ENCODE data around the gene GINS1. TPM values are rescaled to one million over a fixed set of nuclear protein-coding genes. Genes with fewer than 3 reads are reported as not detected.

Gene GINS1
- polyA plus RNA-seq, 4 donors = 0.81 to 9.5 (median 4.4) TPM

GRCh38 chr20:25418776-25419175 lies 11.3 kb downstream of the GINS1 start:
- FAIRE-seq = no peak

GRCh38 chr20:25421102-25421501 lies 13.6 kb downstream of the GINS1 start:
- Histone ChIP-seq H3K27me3 (ENCODE audit: control insufficient read depth in 3 of 3, insufficient read depth in 3 of 3, low read length in 3 of 3) (no peaks in the 10 kb centered on the region), H3K9me3 (ENCODE audit: control insufficient read depth in 2 of 2, insufficient read depth in 1 of 2, low read depth in 1 of 2, low read length in 1 of 2) (no peaks in the 10 kb centered on the region), H3K4me1 (ENCODE audit: control insufficient read depth in 3 of 3, insufficient read depth in 2 of 3, low read depth in 1 of 3, low read length in 2 of 3) (no peaks in the 10 kb centered on the region), H3K4me3 (ENCODE audit: low read depth in 1 of 3, low read length in 3 of 3) (no peak overlapping the region), H3K27ac (ENCODE audit: low read depth in 1 of 3, low read length in 2 of 3) (no peak overlapping the region), H3K36me3 (ENCODE audit: control insufficient read depth in 3 of 3, insufficient read depth in 2 of 3, low read depth in 1 of 3, low read length in 3 of 3) (peaks cover 0 to 9% (median 0%) of the 10 kb centered on the region in 3 donors)
- FAIRE-seq (no peak), DNase-seq (no peak)

More at GRCh38 chr20:25418776-25419175, 11.3 kb downstream of the GINS1 start:
- DNase-seq = no peak
- Histone ChIP-seq H3K9me3 (ENCODE audit: control insufficient read depth in 2 of 2, insufficient read depth in 1 of 2, low read depth in 1 of 2, low read length in 1 of 2) (no peaks in the 10 kb centered on the region), H3K4me3 (ENCODE audit: low read depth in 1 of 3, low read length in 3 of 3) (no peak overlapping the region), H3K27me3 (ENCODE audit: control insufficient read depth in 3 of 3, insufficient read depth in 3 of 3, low read length in 3 of 3) (no peaks in the 10 kb centered on the region), H3K36me3 (ENCODE audit: control insufficient read depth in 3 of 3, insufficient read depth in 2 of 3, low read depth in 1 of 3, low read length in 3 of 3) (peaks cover 0 to 11% (median 0%) of the 10 kb centered on the region in 3 donors), H3K27ac (ENCODE audit: low read depth in 1 of 3, low read length in 2 of 3) (no peak overlapping the region), H3K4me1 (ENCODE audit: control insufficient read depth in 3 of 3, insufficient read depth in 2 of 3, low read depth in 1 of 3, low read length in 2 of 3) (no peaks in the 10 kb centered on the region)
- 79 to 89% (median 84%) methylated on average over 1 of the region's 1 CpG for WGBS, 3 donors

DNA sequence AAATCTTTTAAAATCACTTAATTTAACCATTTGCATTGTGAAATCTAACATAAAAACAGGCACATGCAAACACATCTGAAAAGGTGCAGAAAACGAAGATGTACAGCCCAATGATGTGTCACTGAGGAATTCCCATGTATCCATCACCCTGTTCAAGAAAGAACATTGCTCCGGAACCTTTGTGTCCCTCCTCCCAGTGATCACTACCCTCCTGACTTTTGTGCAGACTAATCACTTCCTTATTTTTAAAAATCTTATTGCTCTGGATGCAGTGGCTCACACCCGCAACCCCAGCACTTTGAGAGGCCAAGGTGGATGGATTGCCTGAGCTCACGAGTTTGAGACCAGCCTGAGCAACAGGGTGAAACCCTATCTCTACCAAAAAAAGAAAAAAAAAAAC lies 14.6 kb downstream of the GINS1 start:
- H3K4me3 ChIP-seq (ENCODE audit: low read depth in 1 of 3, low read length in 3 of 3) = no peak overlapping the region
- no peaks in the 10 kb centered on the region for H3K27me3 ChIP-seq (ENCODE audit: control insufficient read depth in 3 of 3, insufficient read depth in 3 of 3, low read length in 3 of 3)
- H3K36me3 ChIP-seq (ENCODE audit: control insufficient read depth in 3 of 3, insufficient read depth in 2 of 3, low read depth in 1 of 3, low read length in 3 of 3) = peaks cover 0 to 10% (median 0%) of the 10 kb centered on the region in 3 donors
- H3K27ac ChIP-seq (ENCODE audit: low read depth in 1 of 3, low read length in 2 of 3) = no peak overlapping the region
- H3K9me3 ChIP-seq (ENCODE audit: control insufficient read depth in 2 of 2, insufficient read depth in 1 of 2, low read depth in 1 of 2, low read length in 1 of 2) = no peaks in the 10 kb centered on the region
- no peaks in the 10 kb centered on the region for H3K4me1 ChIP-seq (ENCODE audit: control insufficient read depth in 3 of 3, insufficient read depth in 2 of 3, low read depth in 1 of 3, low read length in 2 of 3)
- WGBS, 3 donors = 85% methylated on average over 4 of the region's 4 CpGs
- FAIRE-seq = no peak
- no peak for DNase-seq

DNA sequence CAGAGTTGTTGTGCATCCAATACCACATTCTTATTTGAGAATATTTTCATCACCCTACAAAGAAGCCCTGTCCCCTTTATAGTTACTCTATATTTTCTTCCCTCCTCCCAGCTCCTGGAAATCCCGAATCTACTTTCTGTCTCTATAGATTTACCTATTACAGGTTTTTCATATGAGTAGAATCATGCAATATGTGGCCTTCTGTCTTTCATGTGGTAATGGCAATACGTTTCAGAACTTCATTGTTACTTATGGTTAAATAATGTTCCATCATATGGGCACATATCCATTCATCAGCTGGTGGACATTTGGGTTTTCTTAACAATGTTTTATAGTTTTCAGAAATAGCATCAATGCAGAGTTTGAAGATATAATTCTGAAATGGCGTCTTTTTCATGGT lies 17.1 kb downstream of the GINS1 start:
- no peak for FAIRE-seq
- H3K9me3 ChIP-seq (ENCODE audit: control insufficient read depth in 2 of 2, insufficient read depth in 1 of 2, low read depth in 1 of 2, low read length in 1 of 2) = peaks cover 0 to 3% of the 10 kb centered on the region in 2 donors
- WGBS, 3 donors = 87 to 94% (median 90%) methylated on average over 3 of the region's 3 CpGs

GRCh38 chr20:25437153-25437581 lies 29.7 kb downstream of the GINS1 start:
- DNase-seq (no peak), FAIRE-seq (no peak)
- 70 to 86% (median 70%) methylated on average over 4 of the region's 4 CpGs for WGBS, 3 donors
- Histone ChIP-seq H3K27me3 (ENCODE audit: control insufficient read depth in 3 of 3, insufficient read depth in 3 of 3, low read length in 3 of 3) (no peaks in the 10 kb centered on the region), H3K9me3 (ENCODE audit: control insufficient read depth in 2 of 2, insufficient read depth in 1 of 2, low read depth in 1 of 2, low read length in 1 of 2) (no peaks in the 10 kb centered on the region), H3K4me1 (ENCODE audit: control insufficient read depth in 3 of 3, insufficient read depth in 2 of 3, low read depth in 1 of 3, low read length in 2 of 3) (no peaks in the 10 kb centered on the region), H3K4me3 (ENCODE audit: low read depth in 1 of 3, low read length in 3 of 3) (no peak overlapping the region), H3K36me3 (ENCODE audit: control insufficient read depth in 3 of 3, insufficient read depth in 2 of 3, low read depth in 1 of 3, low read length in 3 of 3) (peaks cover 0 to 10% (median 0%) of the 10 kb centered on the region in 3 donors), H3K27ac (ENCODE audit: low read depth in 1 of 3, low read length in 2 of 3) (no peak overlapping the region)

More for the DNA sequence above, 17.1 kb downstream of the GINS1 start:
- no peak for DNase-seq
- H3K27ac ChIP-seq (ENCODE audit: low read depth in 1 of 3, low read length in 2 of 3) = no peak overlapping the region
- no peak overlapping the region for H3K4me3 ChIP-seq (ENCODE audit: low read depth in 1 of 3, low read length in 3 of 3)
- H3K36me3 ChIP-seq (ENCODE audit: control insufficient read depth in 3 of 3, insufficient read depth in 2 of 3, low read depth in 1 of 3, low read length in 3 of 3) = peaks cover 0 to 11% (median 0%) of the 10 kb centered on the region in 3 donors
- H3K4me1 ChIP-seq (ENCODE audit: control insufficient read depth in 3 of 3, insufficient read depth in 2 of 3, low read depth in 1 of 3, low read length in 2 of 3) = no peaks in the 10 kb centered on the region
- H3K27me3 ChIP-seq (ENCODE audit: control insufficient read depth in 3 of 3, insufficient read depth in 3 of 3, low read length in 3 of 3) = no peaks in the 10 kb centered on the region

GRCh38 chr20:25439328-25439727 lies 31.9 kb downstream of the GINS1 start:
- Histone ChIP-seq H3K27me3 (ENCODE audit: control insufficient read depth in 3 of 3, insufficient read depth in 3 of 3, low read length in 3 of 3) (no peaks in the 10 kb centered on the region), H3K36me3 (ENCODE audit: control insufficient read depth in 3 of 3, insufficient read depth in 2 of 3, low read depth in 1 of 3, low read length in 3 of 3) (peaks cover 0 to 9% (median 0%) of the 10 kb centered on the region in 3 donors), H3K27ac (ENCODE audit: low read depth in 1 of 3, low read length in 2 of 3) (no peak overlapping the region), H3K9me3 (ENCODE audit: control insufficient read depth in 2 of 2, insufficient read depth in 1 of 2, low read depth in 1 of 2, low read length in 1 of 2) (no peaks in the 10 kb centered on the region), H3K4me1 (ENCODE audit: control insufficient read depth in 3 of 3, insufficient read depth in 2 of 3, low read depth in 1 of 3, low read length in 2 of 3) (no peaks in the 10 kb centered on the region), H3K4me3 (ENCODE audit: low read depth in 1 of 3, low read length in 3 of 3) (no peak overlapping the region)
- DNase-seq (no peak), FAIRE-seq (no peak)
- 74 to 80% (median 78%) methylated on average over 3 of the region's 3 CpGs for whole genome bisulfite sequencing, 3 donors

DNA sequence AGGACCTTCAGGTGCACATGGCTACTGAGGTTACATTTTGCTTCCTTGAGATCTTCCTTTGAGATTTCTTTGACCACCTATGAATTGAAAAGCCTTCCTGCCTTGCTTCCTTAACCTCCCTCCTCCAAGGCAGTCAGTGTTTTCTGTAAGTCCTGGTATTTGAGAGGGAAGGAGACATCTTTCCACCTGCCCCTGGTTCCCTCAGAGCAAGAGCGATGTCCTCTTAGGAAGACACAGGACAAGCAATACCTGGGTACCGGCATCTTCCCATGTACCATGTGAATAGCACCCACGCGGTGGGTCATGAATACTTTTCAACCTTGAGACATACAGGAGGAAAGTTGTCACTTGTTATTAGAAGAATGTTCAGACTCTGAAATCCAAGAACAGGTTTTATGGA lies 37.1 kb downstream of the GINS1 start:
- Histone ChIP-seq H3K27me3 (ENCODE audit: control insufficient read depth in 3 of 3, insufficient read depth in 3 of 3, low read length in 3 of 3) (no peaks in the 10 kb centered on the region), H3K27ac (ENCODE audit: low read depth in 1 of 3, low read length in 2 of 3) (no peak overlapping the region), H3K4me3 (ENCODE audit: low read depth in 1 of 3, low read length in 3 of 3) (no peak overlapping the region), H3K4me1 (ENCODE audit: control insufficient read depth in 3 of 3, insufficient read depth in 2 of 3, low read depth in 1 of 3, low read length in 2 of 3) (no peaks in the 10 kb centered on the region), H3K9me3 (ENCODE audit: control insufficient read depth in 2 of 2, insufficient read depth in 1 of 2, low read depth in 1 of 2, low read length in 1 of 2) (no peaks in the 10 kb centered on the region), H3K36me3 (ENCODE audit: control insufficient read depth in 3 of 3, insufficient read depth in 2 of 3, low read depth in 1 of 3, low read length in 3 of 3) (peaks cover 0 to 6% (median 0%) of the 10 kb centered on the region in 3 donors)
- FAIRE-seq (no peak), DNase-seq (no peak)
- WGBS, 3 donors = 97 to 98% (median 98%) methylated on average over 4 of the region's 4 CpGs

DNA sequence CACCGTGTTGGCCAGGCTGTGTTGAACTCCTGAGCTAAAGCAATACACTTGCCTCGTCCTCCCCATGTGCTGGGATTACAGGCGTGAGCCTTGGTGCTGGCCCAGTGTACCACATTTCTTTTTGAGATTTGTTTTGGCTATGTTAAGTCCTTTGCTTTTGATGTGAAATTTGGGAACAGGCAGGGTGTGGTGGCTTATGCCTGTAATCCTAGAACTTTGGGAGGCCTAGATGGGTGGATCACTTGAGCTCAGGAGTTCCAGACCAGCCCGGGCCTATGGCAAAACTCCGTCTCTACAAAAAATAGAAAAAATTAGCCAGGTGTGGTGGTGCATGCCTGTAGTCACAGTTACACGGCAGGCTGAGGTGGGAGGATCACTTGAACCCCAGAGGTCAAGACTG lies 40.2 kb downstream of the GINS1 start:
- Histone ChIP-seq H3K36me3 (ENCODE audit: control insufficient read depth in 3 of 3, insufficient read depth in 2 of 3, low read depth in 1 of 3, low read length in 3 of 3) (peaks cover 0 to 6% (median 0%) of the 10 kb centered on the region in 3 donors), H3K27me3 (ENCODE audit: control insufficient read depth in 3 of 3, insufficient read depth in 3 of 3, low read length in 3 of 3) (no peaks in the 10 kb centered on the region), H3K4me3 (ENCODE audit: low read depth in 1 of 3, low read length in 3 of 3) (no peak overlapping the region), H3K9me3 (ENCODE audit: control insufficient read depth in 2 of 2, insufficient read depth in 1 of 2, low read depth in 1 of 2, low read length in 1 of 2) (no peaks in the 10 kb centered on the region), H3K4me1 (ENCODE audit: control insufficient read depth in 3 of 3, insufficient read depth in 2 of 3, low read depth in 1 of 3, low read length in 2 of 3) (no peaks in the 10 kb centered on the region), H3K27ac (ENCODE audit: low read depth in 1 of 3, low read length in 2 of 3) (no peak overlapping the region)
- no peak for DNase-seq
- no peak for FAIRE-seq
- WGBS, 3 donors = 90 to 96% (median 92%) methylated on average over 6 of the region's 6 CpGs

DNA sequence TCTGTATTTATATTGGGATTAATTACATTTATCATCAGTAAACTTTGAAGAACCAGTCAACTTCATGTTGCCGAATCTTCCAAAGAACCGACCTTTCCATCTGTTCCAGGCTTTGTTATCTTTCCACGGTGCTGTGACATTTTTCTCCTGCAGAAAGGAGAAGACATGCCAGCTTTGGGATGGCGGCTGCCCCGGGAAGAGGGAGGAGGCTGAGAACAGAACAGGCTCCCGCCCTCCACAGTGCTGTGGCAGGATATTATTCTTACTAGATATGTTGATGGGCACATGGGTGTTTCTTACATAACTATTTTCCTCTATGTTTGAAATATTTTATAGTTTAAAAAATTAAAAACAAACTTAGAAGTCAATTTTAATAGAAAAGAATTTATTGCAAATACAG lies 44.9 kb downstream of the GINS1 start:
- no peaks in the 10 kb centered on the region for H3K4me1 ChIP-seq (ENCODE audit: control insufficient read depth in 3 of 3, insufficient read depth in 2 of 3, low read depth in 1 of 3, low read length in 2 of 3)
- 83 to 90% (median 89%) methylated on average over 6 of the region's 6 CpGs for WGBS, 3 donors
- DNase-seq (no peak), FAIRE-seq (no peak)
- no peak overlapping the region for H3K4me3 ChIP-seq (ENCODE audit: low read depth in 1 of 3, low read length in 3 of 3)
- no peaks in the 10 kb centered on the region for H3K9me3 ChIP-seq (ENCODE audit: control insufficient read depth in 2 of 2, insufficient read depth in 1 of 2, low read depth in 1 of 2, low read length in 1 of 2)
- no peaks in the 10 kb centered on the region for H3K27me3 ChIP-seq (ENCODE audit: control insufficient read depth in 3 of 3, insufficient read depth in 3 of 3, low read length in 3 of 3)
- H3K27ac ChIP-seq (ENCODE audit: low read depth in 1 of 3, low read length in 2 of 3) = no peak overlapping the region
- peaks cover 0 to 28% (median 0%) of the 10 kb centered on the region in 3 donors for H3K36me3 ChIP-seq (ENCODE audit: control insufficient read depth in 3 of 3, insufficient read depth in 2 of 3, low read depth in 1 of 3, low read length in 3 of 3)

Data from small intestine (tissue), 7 donors.